Glomerular visceral epithelial cell (primary cell): ENCODE results near the gene METTL4.

Experiments used
- DNase-seq: peaks from one replicate; pipeline ENCODE4 v3.0.0-alpha.2; 2016; ENCODE audit errors: extremely low spot score

The METTL4 gene

GRCh38 chr18:2515908-2516625 is 55.2 kb downstream of the METTL4 start:
- peak; percentile 86 for DNase-seq

- DNase-seq: peak; percentile 75
Measured at GRCh38 chr18:2515171-2515787, 56.0 kb downstream of the METTL4 start.

GRCh38 chr18:2513616-2514015 is 57.7 kb downstream of the METTL4 start:
- no peak for DNase-seq

GRCh38 chr18:2512059-2512458 is 59.2 kb downstream of the METTL4 start:
- DNase-seq: no peak

- no peak for DNase-seq
Measured at GRCh38 chr18:2511451-2511850, 59.9 kb downstream of the METTL4 start.

GRCh38 chr18:2510416-2510815 is 60.9 kb downstream of the METTL4 start:
- DNase-seq: no peak

GRCh38 chr18:2508678-2509077 is 62.6 kb downstream of the METTL4 start:
- no peak for DNase-seq

- DNase-seq: no peak
Measured at GRCh38 chr18:2508155-2508554, 63.1 kb downstream of the METTL4 start.

GRCh38 chr18:2504642-2505041 is 66.7 kb downstream of the METTL4 start:
- DNase-seq: no peak

- DNase-seq: no peak
Measured at GRCh38 chr18:2502880-2503279, 68.4 kb downstream of the METTL4 start.

GRCh38 chr18:2502394-2502793 is 68.9 kb downstream of the METTL4 start:
- no peak for DNase-seq

- DNase-seq: no peak
Measured at GRCh38 chr18:2497797-2498196, 73.5 kb downstream of the METTL4 start.

GRCh38 chr18:2495381-2495780 is 75.9 kb downstream of the METTL4 start:
- no peak for DNase-seq

GRCh38 chr18:2494921-2495320 is 76.4 kb downstream of the METTL4 start:
- DNase-seq: no peak
